Measurements from ENCODE around the gene RBM3.

The RBM3 gene

GRCh38 chrX:48617542-48618340 is 43.5 kb downstream of the RBM3 start:
- Histone ChIP-seq H2AFZ (ENCODE audit: low read depth, low read length) (no peak overlapping the region; the same call in 1 of the 2 replicates), H3K79me2 (ENCODE audit: insufficient read depth, low read length) (no peaks in the 10 kb centered on the region), H3K27ac (ENCODE audit: low read length) (no peak overlapping the region), H3K4me1 (ENCODE audit: insufficient read depth, low read length) (no peaks in the 10 kb centered on the region), H3K4me3 (ENCODE audit: low read depth in 1 of 2, low read length in 2 of 2) (no peak overlapping the region), H4K20me1 (ENCODE audit: insufficient read depth, low read length) (no peaks in the 10 kb centered on the region), H3K9ac (ENCODE audit: low read depth, low read length) (no peak overlapping the region), H3K9me3 (ENCODE audit: insufficient read depth, low read length, severe bottlenecking) (no peaks in the 10 kb centered on the region), H3K36me3 (ENCODE audit: insufficient read depth, low read length) (no peaks in the 10 kb centered on the region), H3K27me3 (ENCODE audit: insufficient read depth, low read length, poor library complexity) (no peaks in the 10 kb centered on the region), H3K4me2 (ENCODE audit: insufficient read depth, low read length) (no peak overlapping the region)
- no peak for ATAC-seq (ENCODE audit: insufficient read depth, low read depth)
- no peak for DNase-seq
- no peak for TF ChIP-seq CTCF (IDR thresholded peaks at IDR 0.05; ENCODE audit: borderline replicate concordance, extremely low read depth, low read length, poor library complexity, severe bottlenecking)
- TF ChIP-seq EZH2 (IDR thresholded peaks at IDR 0.05; ENCODE audit: borderline replicate concordance, low read depth, low read length, severe bottlenecking), result no peak

DNA sequence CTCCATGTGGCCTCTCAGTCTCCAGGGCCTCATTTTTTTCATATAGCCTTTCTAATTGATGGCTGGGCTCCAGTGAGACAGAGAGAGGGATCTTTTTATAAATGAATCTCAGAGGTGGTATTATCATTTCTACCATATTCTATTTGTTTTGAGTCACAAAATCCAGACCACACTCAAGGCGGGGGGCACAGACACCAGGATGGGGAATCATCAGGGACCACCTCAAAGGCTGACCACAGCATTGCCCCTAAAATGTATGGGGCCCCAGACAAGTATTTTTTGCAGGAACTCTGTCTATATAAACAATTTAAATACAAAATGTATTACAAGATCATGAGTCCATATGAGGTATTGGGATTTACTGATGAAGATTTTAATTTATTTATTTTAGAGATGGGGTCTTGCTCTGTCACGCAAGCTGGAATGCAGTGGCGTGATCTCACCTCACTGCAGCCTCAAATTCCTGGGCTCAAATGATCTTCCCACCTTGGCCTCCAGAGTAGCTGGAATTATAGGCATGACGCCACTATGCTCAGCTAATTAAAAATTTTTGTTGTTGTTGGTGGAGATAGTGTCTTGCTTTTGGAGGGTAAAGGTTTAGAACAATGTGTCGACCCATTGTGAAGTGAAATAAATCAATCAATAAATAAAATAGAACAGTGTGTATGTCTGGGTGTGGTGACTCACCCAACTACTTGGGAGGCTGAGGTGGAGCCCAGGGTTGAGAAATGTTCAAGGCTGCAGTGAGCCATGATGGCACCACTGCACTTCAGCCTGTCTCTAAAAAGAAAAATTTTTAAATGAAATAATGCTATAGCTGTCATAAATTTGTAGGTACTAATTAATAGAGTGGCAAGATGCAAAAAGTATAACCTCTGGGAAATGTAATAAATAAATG is 52.4 kb downstream of the RBM3 start:
- H3K9ac ChIP-seq (ENCODE audit: low read depth, low read length), result no peak overlapping the region
- H3K79me2 ChIP-seq (ENCODE audit: insufficient read depth, low read length), result no peaks in the 10 kb centered on the region
- DNase-seq (no peak), ATAC-seq (ENCODE audit: insufficient read depth, low read depth) (no peak)
- no peak overlapping the region for H3K4me3 ChIP-seq (ENCODE audit: low read depth in 1 of 2, low read length in 2 of 2)
- H3K36me3 ChIP-seq (ENCODE audit: insufficient read depth, low read length), result no peaks in the 10 kb centered on the region
- H3K4me2 ChIP-seq (ENCODE audit: insufficient read depth, low read length), result no peak overlapping the region
- H3K9me3 ChIP-seq (ENCODE audit: insufficient read depth, low read length, severe bottlenecking), result no peaks in the 10 kb centered on the region
- H4K20me1 ChIP-seq (ENCODE audit: insufficient read depth, low read length), result no peaks in the 10 kb centered on the region
- H3K27me3 ChIP-seq (ENCODE audit: insufficient read depth, low read length, poor library complexity), result no peaks in the 10 kb centered on the region
- H3K27ac ChIP-seq (ENCODE audit: low read length), result no peak overlapping the region
- H3K4me1 ChIP-seq (ENCODE audit: insufficient read depth, low read length), result peaks cover 3% of the 10 kb centered on the region; the same call in 1 of the 2 replicates
- TF ChIP-seq EZH2 (IDR thresholded peaks at IDR 0.05; ENCODE audit: borderline replicate concordance, low read depth, low read length, severe bottlenecking), result no peak
- no peak for TF ChIP-seq CTCF (IDR thresholded peaks at IDR 0.05; ENCODE audit: borderline replicate concordance, extremely low read depth, low read length, poor library complexity, severe bottlenecking)
- no peak overlapping the region for H2AFZ ChIP-seq (ENCODE audit: low read depth, low read length)

All from DND-41 (cell line).